Measurements from ENCODE around the gene TDRD10. TPM values are rescaled to one million over a fixed set of nuclear protein-coding genes. Genes with fewer than 3 reads are reported as not detected.

Gene TDRD10
- total and polyA plus RNA-seq, 2 experiments from 2014 or later = not detected

GRCh38 chr1:154546264-154547063 is 44.4 kb downstream of the TDRD10 start:
- Histone ChIP-seq H3K79me2 (ENCODE audit: insufficient read depth) (no peaks in the 10 kb centered on the region), H3K4me2 (ENCODE audit: unreplicated experiment) (no peak overlapping the region), H3F3A (ENCODE audit: insufficient read depth) (peaks cover 35% of the 10 kb centered on the region), H3K36me3 (ENCODE audit: low read depth) (peaks cover 11% of the 10 kb centered on the region; the same call in 1 of the 2 replicates), H3K4me3 (no peak overlapping the region), H3K4me1 (ENCODE audit: insufficient read depth) (0 out of 2 replicates have a peak, but pooled peaks cover 7% of the 10 kb centered on the region), H3K27ac (no peak overlapping the region), H3K27me3 (replicated peaks; ENCODE audit: insufficient read depth) (0 out of 2 replicates have a peak, but pooled peaks cover 8% of the 10 kb centered on the region), H3K9me3 (ENCODE audit: low read depth) (no peaks in the 10 kb centered on the region), H4K20me1 (ENCODE audit: insufficient read depth) (no peaks in the 10 kb centered on the region), H3K9me2 (ENCODE audit: insufficient read depth) (no peaks in the 10 kb centered on the region), H3K9ac (no peak overlapping the region), H2AFZ (no peak overlapping the region)
- WGBS, 2 experiments (ENCODE audit: low coverage in 1 of 2, low lambda C conversion rate in 2 of 2, missing lambda C conversion rate in 2 of 2) = 71 to 77% methylated on average over 13 of the region's 13 CpGs
- in situ Hi-C loops (cut with MboI) = no loop called here
- DNase-seq = peak; percentile 82
- TF ChIP-seq EZH2phosphoT487 (IDR thresholded peaks at IDR 0.05; ENCODE audit: insufficient read depth, low read depth) = no peak
- TF ChIP-seq EZH2 (IDR thresholded peaks at IDR 0.05; ENCODE audit: insufficient read depth, poor library complexity, severe bottlenecking) = no peak

DNA sequence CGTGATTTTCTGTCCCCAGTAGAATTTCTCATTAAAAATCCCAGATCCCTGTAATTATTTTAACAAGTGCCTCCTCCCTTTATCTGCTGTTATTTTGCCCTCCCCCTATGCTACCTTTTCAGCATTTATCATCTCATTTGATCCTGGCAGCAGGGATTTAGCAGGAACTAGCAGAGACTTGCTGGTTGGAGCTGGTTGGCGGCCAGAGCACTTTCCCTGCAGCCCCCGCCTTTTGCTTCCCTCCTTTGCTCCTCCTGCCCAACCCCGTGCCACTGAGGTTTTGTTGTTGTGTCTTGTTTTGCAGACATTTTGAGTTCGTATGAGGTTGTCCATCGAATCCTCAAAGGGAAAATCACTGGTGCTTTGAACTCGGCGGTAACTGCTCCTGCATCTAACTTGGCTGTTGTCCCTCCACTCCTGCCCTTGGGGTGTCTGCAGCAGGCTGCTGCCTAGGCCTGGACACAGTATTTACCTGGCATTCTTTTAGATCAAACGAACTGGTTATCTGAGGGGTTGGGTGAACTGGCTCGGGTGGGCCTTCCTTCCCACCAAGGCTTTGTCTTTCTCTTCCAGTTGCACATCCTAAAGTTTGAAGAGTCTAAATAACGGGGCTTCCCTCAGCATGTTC is 45.2 kb downstream of the TDRD10 start:
- WGBS, 2 experiments (ENCODE audit: low coverage in 1 of 2, low lambda C conversion rate in 2 of 2, missing lambda C conversion rate in 2 of 2) = 71 to 74% methylated on average over 11 of the region's 11 CpGs
- H3K27me3 ChIP-seq (replicated peaks; ENCODE audit: insufficient read depth) = 0 out of 2 replicates have a peak, but pooled peaks cover 1% of the 10 kb centered on the region
- H3K9ac ChIP-seq = no peak overlapping the region
- H3K4me2 ChIP-seq (ENCODE audit: unreplicated experiment) = no peak overlapping the region
- H3K4me1 ChIP-seq (ENCODE audit: insufficient read depth) = 0 out of 2 replicates have a peak, but pooled peaks cover 7% of the 10 kb centered on the region
- no peak overlapping the region for H3K4me3 ChIP-seq
- no peaks in the 10 kb centered on the region for H3K9me2 ChIP-seq (ENCODE audit: insufficient read depth)
- no peak overlapping the region for H2AFZ ChIP-seq
- H3K36me3 ChIP-seq (ENCODE audit: low read depth) = peaks cover 14% of the 10 kb centered on the region; the same call in 1 of the 2 replicates
- in situ Hi-C loops (cut with MboI) = no loop called here
- H3K9me3 ChIP-seq (ENCODE audit: low read depth) = no peaks in the 10 kb centered on the region
- no peaks in the 10 kb centered on the region for H4K20me1 ChIP-seq (ENCODE audit: insufficient read depth)
- TF ChIP-seq EZH2phosphoT487 (IDR thresholded peaks at IDR 0.05; ENCODE audit: insufficient read depth, low read depth) (no peak), EZH2 (IDR thresholded peaks at IDR 0.05; ENCODE audit: insufficient read depth, poor library complexity, severe bottlenecking) (no peak)
- H3F3A ChIP-seq (ENCODE audit: insufficient read depth) = peaks cover 35% of the 10 kb centered on the region
- no peak for DNase-seq
- no peak overlapping the region for H3K27ac ChIP-seq
- peaks cover 2% of the 10 kb centered on the region; the same call in 1 of the 2 replicates for H3K79me2 ChIP-seq (ENCODE audit: insufficient read depth)

- Histone ChIP-seq H3K27ac (no peak overlapping the region), H4K20me1 (ENCODE audit: insufficient read depth) (no peaks in the 10 kb centered on the region), H3F3A (ENCODE audit: insufficient read depth) (peaks cover 35% of the 10 kb centered on the region), H3K4me1 (ENCODE audit: insufficient read depth) (0 out of 2 replicates have a peak, but pooled peaks cover 7% of the 10 kb centered on the region), H3K4me3 (no peak overlapping the region), H3K4me2 (ENCODE audit: unreplicated experiment) (no peak overlapping the region), H3K9me2 (ENCODE audit: insufficient read depth) (no peaks in the 10 kb centered on the region), H3K27me3 (replicated peaks; ENCODE audit: insufficient read depth) (no peaks in the 10 kb centered on the region), H3K36me3 (ENCODE audit: low read depth) (peaks cover 22% of the 10 kb centered on the region; the same call in 1 of the 2 replicates), H3K79me2 (ENCODE audit: insufficient read depth) (peaks cover 4% of the 10 kb centered on the region; the same call in 1 of the 2 replicates), H3K9me3 (ENCODE audit: low read depth) (no peaks in the 10 kb centered on the region), H3K9ac (no peak overlapping the region), H2AFZ (no peak overlapping the region)
- TF ChIP-seq EZH2 (IDR thresholded peaks at IDR 0.05; ENCODE audit: insufficient read depth, poor library complexity, severe bottlenecking) (no peak), EZH2phosphoT487 (IDR thresholded peaks at IDR 0.05; ENCODE audit: insufficient read depth, low read depth) (no peak)
- 6 to 25% methylated on average over 1 of the region's 1 CpG for WGBS, 2 experiments (ENCODE audit: low coverage in 1 of 2, low lambda C conversion rate in 2 of 2, missing lambda C conversion rate in 2 of 2)
- no peak for DNase-seq
- in situ Hi-C loops (cut with MboI) = no loop called here
These were observed 46.0 kb downstream of the TDRD10 start for GRCh38 chr1:154548028-154548427.

DNA sequence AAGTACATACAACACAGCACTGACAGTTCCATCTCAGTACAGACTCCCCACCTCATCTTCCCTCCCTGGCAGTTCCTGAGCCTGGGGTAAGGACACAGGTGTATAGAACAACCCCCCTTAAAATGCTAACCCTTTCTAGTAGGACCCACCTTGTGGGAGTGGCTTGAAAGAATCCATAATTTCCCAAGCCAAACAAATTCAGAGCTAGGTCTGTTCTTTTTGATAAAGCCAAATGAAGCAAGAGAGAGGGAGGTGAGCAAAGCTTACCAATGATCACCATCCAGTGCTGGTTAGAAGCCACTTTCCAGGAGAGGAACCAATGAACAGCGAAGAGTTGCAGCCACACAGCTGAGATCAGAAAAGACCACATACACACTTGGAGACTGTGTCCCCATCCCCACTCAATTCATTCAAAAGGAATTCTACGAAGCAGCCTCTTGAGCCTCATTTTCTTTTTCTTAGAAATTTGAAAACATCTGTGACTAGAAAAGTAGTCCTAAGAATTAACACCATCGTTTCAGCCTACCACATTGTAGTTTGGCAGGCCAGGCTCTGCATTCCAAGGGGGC is 47.3 kb downstream of the TDRD10 start:
- Histone ChIP-seq H3K4me1 (ENCODE audit: insufficient read depth) (0 out of 2 replicates have a peak, but pooled peaks cover 7% of the 10 kb centered on the region), H3K36me3 (ENCODE audit: low read depth) (peaks cover 35% of the 10 kb centered on the region), H3K9ac (no peak overlapping the region), H3K9me3 (ENCODE audit: low read depth) (no peaks in the 10 kb centered on the region), H3K79me2 (ENCODE audit: insufficient read depth) (peaks cover 14% of the 10 kb centered on the region; the same call in 1 of the 2 replicates), H3K27me3 (replicated peaks; ENCODE audit: insufficient read depth) (no peaks in the 10 kb centered on the region), H3K9me2 (ENCODE audit: insufficient read depth) (no peaks in the 10 kb centered on the region), H3K27ac (no peak overlapping the region), H3K4me3 (no peak overlapping the region), H2AFZ (no peak overlapping the region), H4K20me1 (ENCODE audit: insufficient read depth) (no peaks in the 10 kb centered on the region), H3K4me2 (ENCODE audit: unreplicated experiment) (no peak overlapping the region), H3F3A (ENCODE audit: insufficient read depth) (peaks cover 35% of the 10 kb centered on the region)
- TF ChIP-seq EZH2phosphoT487 (IDR thresholded peaks at IDR 0.05; ENCODE audit: insufficient read depth, low read depth) (no peak), EZH2 (IDR thresholded peaks at IDR 0.05; ENCODE audit: insufficient read depth, poor library complexity, severe bottlenecking) (no peak)
- DNase-seq = no peak
- 75 to 80% methylated on average over 3 of the region's 3 CpGs for WGBS, 2 experiments (ENCODE audit: low coverage in 1 of 2, low lambda C conversion rate in 2 of 2, missing lambda C conversion rate in 2 of 2)
- in situ Hi-C loops (cut with MboI) = no loop called here

Measured in GM23248 (cell line).